ENCODE data around the gene SUSD6. TPM values are rescaled to one million over a fixed set of nuclear protein-coding genes. Genes with fewer than 3 reads are reported as not detected.

The SUSD6 gene
- total RNA-seq, 4 donors from 2014 or later, result 11.9 to 26.3 (median 16.2) TPM

GRCh38 chr14:69763761-69764510, 152.5 kb downstream of the SUSD6 start:
- TF ChIP-seq CTCF (IDR thresholded peaks at IDR 0.05 in 4 of 5, conservative IDR thresholded peaks at IDR 0.05 in 1 of 5) (no peak), POLR2A (IDR thresholded peaks at IDR 0.05) (no peak)
- no peaks in the 10 kb centered on the region for H3K27me3 ChIP-seq
- peaks cover 12% of the 10 kb centered on the region in 2 donors for H3K4me1 ChIP-seq
- ATAC-seq (no peak), DNase-seq (no peak)
- intact Hi-C loops (cut with DNase I; ENCODE audit: low total_unique reads), result no loop called here
- no peak overlapping the region for H3K4me3 ChIP-seq
- H3K27ac ChIP-seq, result no peak overlapping the region
- H3K9me3 ChIP-seq, result no peaks in the 10 kb centered on the region
- in situ Hi-C loops (cut with MboI; ENCODE audit: low sequenced_read_pairs in 4 of 4), result loop anchor here in 1 of 4 donors (10.0 kb wide), 1 partner anchor 369 kb away; the partner anchor contains the start of genes ERH and SLC39A9
- peaks cover 3 to 12% of the 10 kb centered on the region in 2 donors for H3K36me3 ChIP-seq

Other genes with a start within 250 kb of the SUSD6 start
- gene ERH, start 213.3 kb upstream of the SUSD6 start, total RNA-seq, result 10 to 100 TPM; 46.7 to 49.2 (median 48.1) TPM
- gene SLC39A9, start 212.9 kb upstream of the SUSD6 start, total RNA-seq, result 10 to 100 TPM; 20.6 to 23.2 (median 21.8) TPM
- under 1 TPM in 2 of 4 donors, not detected in 2; 0.04 to 0.10 TPM for gene PLEKHD1, start 126.9 kb upstream of the SUSD6 start, total RNA-seq
- not detected for gene CCDC177, start 36.7 kb upstream of the SUSD6 start, total RNA-seq
- gene SRSF5, start 155.5 kb downstream of the SUSD6 start, total RNA-seq, result 100 to 1,000 TPM in 1 of 4 donors, 10 to 100 TPM in 3; 57.5 to 113 (median 84.6) TPM
- under 1 TPM in 2 of 4 donors, not detected in 2; 0.22 to 0.23 TPM for gene SLC10A1, start 185.6 kb downstream of the SUSD6 start, total RNA-seq